ENCODE measurements around the gene TXNRD3. TPM values are rescaled to one million over a fixed set of nuclear protein-coding genes. Genes with fewer than 3 reads are reported as not detected.

The TXNRD3 gene
- total RNA-seq, 2 donors from 2014 or later = 0.50 TPM

Other genes with a start within 250 kb of the TXNRD3 start
- 10 to 100 TPM; 57.2 to 59.0 TPM for gene ZXDC, start 179.2 kb downstream of the TXNRD3 start, total RNA-seq
- gene UROC1, start 137.4 kb downstream of the TXNRD3 start, total RNA-seq = not detected
- under 1 TPM; 0.15 to 0.18 TPM for gene CHST13, start 131.0 kb downstream of the TXNRD3 start, total RNA-seq
- not detected for gene C3orf22, start 96.2 kb downstream of the TXNRD3 start, total RNA-seq
- 10 to 100 TPM; 10.5 to 14.9 TPM for gene CHCHD6, start 49.1 kb upstream of the TXNRD3 start, total RNA-seq

Data from T-helper 17 cell (primary cell).